Gastrocnemius medialis (tissue), 4 donors: Measurements from ENCODE around the gene SLC12A6. TPM values are rescaled to one million over a fixed set of nuclear protein-coding genes. Genes with fewer than 3 reads are reported as not detected.

Source experiments
- ATAC-seq, 2 donors: fragments of 150-250 bp; one replicate each; pipeline ENCODE4 v1.9.1; 2016
- DNase-seq, 2 donors: peaks; one replicate each; pipeline ENCODE4 v3.0.0-alpha.2; 2019
- H3K27ac ChIP-seq, 4 donors: fragments of 200-600 bp; sonication (generic); 1 replicate in 1 of 4; 2 replicates in 3 of 4; pipeline ENCODE4 v1.5.1; 2016 to 2018; ENCODE audit warnings: mild to moderate bottlenecking in 2 of 4, moderate library complexity in 1 of 4
- H3K27me3 ChIP-seq, 3 donors: fragments of 200-600 bp; sonication (generic) in 2 of 3; 1 replicate in 1 of 3; 2 replicates in 2 of 3; pipeline versions ENCODE4 v1.5.1 to v1.6.0; 2016 to 2019; ENCODE audit warnings: mild to moderate bottlenecking in 1 of 3, moderate library complexity in 1 of 3
- H3K36me3 ChIP-seq, 2 donors: fragments of 200-600 bp; sonication (generic) in 1 of 2; one replicate each; pipeline ENCODE4 v1.5.1; 2017 to 2018
- H3K4me1 ChIP-seq, 2 donors: fragments of 200-600 bp; sonication (generic) in 1 of 2; one replicate each; pipeline ENCODE4 v1.5.1; 2016 to 2017; ENCODE audit warnings: mild to moderate bottlenecking in 2 of 2
- H3K4me3 ChIP-seq, 4 donors: fragments of 200-600 bp; sonication (generic) in 3 of 4; 1 replicate in 1 of 4; 2 replicates in 3 of 4; pipeline ENCODE4 v1.5.1; 2016 to 2019; ENCODE audit warnings: mild to moderate bottlenecking in 2 of 4
- H3K9me3 ChIP-seq, 3 donors: fragments of 200-600 bp; sonication (generic) in 2 of 3; 1 replicate in 1 of 3; 2 replicates in 2 of 3; pipeline ENCODE4 v1.5.1; 2016 to 2019
- CTCF ChIP-seq, 5 experiments: fragments of 450-650 bp in 3 of 5; fragments of 200-600 bp in 2 of 5; sonication (generic) in 2 of 5; IDR thresholded peaks in 4 of 5; conservative IDR thresholded peaks in 1 of 5; 1 replicate in 4 of 5; 2 replicates in 1 of 5; pipeline ENCODE4 v1.5.1; 2016 to 2019; ENCODE audit warnings: antibody characterized with exemption in 5 of 5, mild to moderate bottlenecking in 3 of 5, moderate library complexity in 3 of 5
- POLR2A ChIP-seq, 2 donors: fragments of 450-650 bp; IDR thresholded peaks; one replicate each; pipeline ENCODE4 v1.6.1; 2017; ENCODE audit warnings: antibody characterized with exemption in 2 of 2, mild to moderate bottlenecking in 2 of 2, moderate library complexity in 2 of 2
- in situ Hi-C, 4 donors: fragments of 200-750 bp; cut with MboI; loops; one replicate each; pipeline versions ENCODE4 v1.15.0 to v1.8.0; 2017; ENCODE audit warnings: low sequenced_read_pairs in 4 of 4
- intact Hi-C: fragments of 100-400 bp; cut with DNase I; formaldehyde crosslinking; loops from one replicate; pipeline ENCODE4 v1.15.1; 2023; ENCODE audit warnings: low total_unique reads
- total RNA-seq, 4 donors: library from RNA; depleted of rRNA; stranded (reverse); fragments of >200 nt; gene quantifications; one replicate each; pipeline versions ENCODE4 v1.1.0 to v1.2.3, GENCODE V29; 2016

SLC12A6 gene
- total RNA-seq, 4 donors from 2014 or later: 17.3 to 25.4 (median 19.5) TPM

DNA sequence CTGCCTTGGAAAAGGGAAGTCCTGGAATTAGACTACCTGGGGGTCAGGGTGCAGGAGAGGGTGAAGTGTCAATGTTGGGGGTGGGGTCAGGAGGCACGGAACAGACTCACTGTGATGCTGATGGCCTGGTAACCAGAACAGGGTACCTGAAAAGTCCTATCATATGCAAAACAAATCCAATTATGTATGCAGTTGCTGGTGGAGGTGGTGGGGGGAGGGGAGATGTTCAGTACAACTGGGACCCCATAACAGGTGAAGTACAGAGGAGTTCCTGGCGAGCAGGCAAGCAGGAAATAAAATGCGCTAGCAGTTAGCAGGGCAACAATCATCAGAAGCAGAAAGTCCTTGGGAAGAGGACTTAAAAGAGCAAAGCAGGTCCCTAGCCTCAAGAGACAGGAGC lies 123.4 kb downstream of the SLC12A6 start:
- in situ Hi-C loops: loop anchor here in 3 of 4 donors (5.0 to 25.0 kb wide), 3 partner anchors 149 to 773 kb away; partner anchors contain the start of gene ZNF770 (in 1 of the 3)
- no peaks in the 10 kb centered on the region for H3K9me3 ChIP-seq

DNA sequence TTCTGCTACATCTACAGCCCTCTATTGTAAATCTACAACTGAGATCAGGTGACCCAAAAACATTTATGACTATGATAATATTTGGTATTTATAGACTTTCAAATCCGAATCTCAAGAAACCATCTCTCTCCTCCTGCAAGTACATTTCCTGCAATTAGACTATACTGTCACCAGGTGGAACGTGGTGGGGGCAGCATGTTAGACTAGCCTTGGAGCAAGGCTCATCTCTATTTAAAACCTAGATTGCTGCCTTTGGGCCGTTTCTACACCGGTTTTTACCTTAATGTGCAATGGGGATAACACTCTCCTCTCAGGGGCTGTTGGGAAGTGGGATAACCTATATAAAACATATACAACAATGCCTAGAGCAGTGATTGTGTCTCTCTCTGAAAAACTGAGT lies 123.9 kb downstream of the SLC12A6 start:
- intact Hi-C loops: no loop called here
- in situ Hi-C loops: loop anchor here in 3 of 4 donors (5.0 to 25.0 kb wide), 3 partner anchors 149 to 774 kb away; partner anchors contain the start of gene ZNF770 (in 1 of the 3)
- TF ChIP-seq CTCF (IDR thresholded peaks at IDR 0.05 in 4 of 5, conservative IDR thresholded peaks at IDR 0.05 in 1 of 5) (no peak), POLR2A (IDR thresholded peaks at IDR 0.05) (no peak)
- H3K36me3 ChIP-seq: no peaks in the 10 kb centered on the region
- DNase-seq (no peak), ATAC-seq (no peak)
- H3K4me3 ChIP-seq: no peak overlapping the region
- H3K4me1 ChIP-seq: peaks cover 5% of the 10 kb centered on the region in 2 donors
- no peak overlapping the region for H3K27ac ChIP-seq
- H3K9me3 ChIP-seq: no peaks in the 10 kb centered on the region
- H3K27me3 ChIP-seq: no peaks in the 10 kb centered on the region

More for the DNA sequence above, 123.4 kb downstream of the SLC12A6 start:
- Histone ChIP-seq H3K27me3 (no peaks in the 10 kb centered on the region), H3K36me3 (no peaks in the 10 kb centered on the region), H3K4me3 (no peak overlapping the region), H3K4me1 (peaks cover under 1% of the 10 kb centered on the region in 2 donors), H3K27ac (no peak overlapping the region)
- intact Hi-C loops: no loop called here
- ATAC-seq: no peak
- TF ChIP-seq POLR2A (IDR thresholded peaks at IDR 0.05) (no peak), CTCF (IDR thresholded peaks at IDR 0.05 in 4 of 5, conservative IDR thresholded peaks at IDR 0.05 in 1 of 5) (no peak)
- DNase-seq: no peak

DNA sequence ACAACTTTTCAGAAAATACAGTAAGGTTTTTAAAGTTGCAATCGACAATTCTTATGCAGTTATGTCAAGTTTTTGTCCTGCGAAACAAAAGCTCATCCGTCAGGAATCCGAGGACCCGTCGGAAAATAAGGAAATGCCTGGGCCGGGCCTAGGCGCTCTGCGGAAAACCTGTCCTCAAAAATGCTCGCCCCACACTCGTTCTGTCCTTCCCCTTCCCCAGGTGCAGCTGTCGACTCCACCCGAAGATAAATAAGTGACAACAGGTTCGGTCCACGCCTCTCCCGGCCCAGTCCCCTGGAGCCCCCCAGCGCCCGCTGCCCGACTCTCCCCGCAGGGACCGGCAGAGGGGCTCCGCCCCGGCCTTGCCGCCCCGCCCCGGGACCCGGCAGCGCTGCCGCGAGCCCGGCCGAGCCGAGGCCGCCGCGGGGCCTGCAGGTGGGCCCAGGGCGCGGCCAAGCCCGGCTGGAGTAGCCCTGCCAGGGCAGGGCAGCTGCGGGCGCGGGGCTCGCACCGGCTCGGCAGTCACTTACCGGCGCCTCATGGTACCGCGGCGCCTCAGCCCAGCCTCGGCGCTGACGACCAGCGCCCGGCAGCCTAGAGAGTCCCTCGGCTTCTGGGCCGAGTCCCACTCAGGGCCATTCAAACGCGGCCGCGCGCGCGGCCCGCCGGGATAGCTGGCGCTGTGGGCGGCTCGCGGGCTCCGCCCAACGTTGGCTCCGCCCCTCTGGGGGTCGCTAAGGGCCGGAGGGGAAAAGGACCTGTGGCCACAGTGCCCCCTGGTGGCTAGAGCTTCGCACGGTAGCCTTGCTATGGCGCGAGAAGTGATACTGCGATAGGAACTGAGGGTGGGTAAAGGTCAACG lies 127.9 kb downstream of the SLC12A6 start, which contains the start of gene KATNBL1:
Gene KATNBL1 (minus strand): TSS at position 676 of the 862 bp plus-strand sequence. CDS start 46,420 bp downstream, outside the sequence.
- Histone ChIP-seq H3K27ac (peak within 1 kb of the TSS; percentile 3 to 84 (median 75)), H3K4me1 (peaks cover 12% of the 10 kb centered on the region in 2 donors), H3K9me3 (no peaks in the 10 kb centered on the region), H3K27me3 (no peaks in the 10 kb centered on the region), H3K4me3 (peak within 1 kb of the TSS; percentile 58 to 73 (median 69)), H3K36me3 (no peaks in the 10 kb centered on the region)
- in situ Hi-C loops: loop anchor here in 3 of 4 donors (5.0 to 25.0 kb wide), 3 partner anchors 145 to 778 kb away; partner anchors contain the start of gene ZNF770 (in 1 of the 3)
- ATAC-seq (peak; percentile 96 to 98), DNase-seq (peak; percentile 88 to 93)
- TF ChIP-seq CTCF (IDR thresholded peaks at IDR 0.05 in 4 of 5, conservative IDR thresholded peaks at IDR 0.05 in 1 of 5): peak; percentile 92 to 96 (median 96)
- peak; percentile 63 to 92 for TF ChIP-seq POLR2A (IDR thresholded peaks at IDR 0.05)
- intact Hi-C loops: loop anchor here (1.0 kb wide), 4 partner anchors 15 to 171 kb away; partner anchors contain the start of gene EMC7

DNA sequence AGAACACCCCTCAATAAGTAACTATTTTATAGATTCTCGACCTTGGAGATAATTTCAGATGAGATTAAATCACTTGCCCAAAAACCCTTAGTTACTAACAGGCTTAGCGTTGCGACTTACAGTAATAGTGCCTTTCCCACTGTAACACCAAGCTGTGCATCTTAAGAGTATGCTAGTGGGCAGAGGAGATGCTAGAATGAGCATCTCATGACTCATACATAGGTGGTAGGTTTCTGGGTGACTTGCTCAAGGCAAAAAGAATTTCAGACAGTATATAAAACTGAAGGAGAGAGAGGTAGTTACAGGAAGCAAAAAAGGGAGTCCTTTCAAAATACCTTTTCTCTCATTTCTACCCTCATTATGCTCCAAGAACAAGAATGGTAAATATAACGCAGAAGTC lies 131.6 kb downstream of the SLC12A6 start:
- Histone ChIP-seq H3K4me1 (peaks cover 12% of the 10 kb centered on the region in 2 donors), H3K36me3 (no peaks in the 10 kb centered on the region), H3K4me3 (no peak overlapping the region), H3K27ac (no peak overlapping the region), H3K27me3 (no peaks in the 10 kb centered on the region), H3K9me3 (no peaks in the 10 kb centered on the region)
- no peak for TF ChIP-seq POLR2A (IDR thresholded peaks at IDR 0.05)
- no peak for TF ChIP-seq CTCF (IDR thresholded peaks at IDR 0.05 in 4 of 5, conservative IDR thresholded peaks at IDR 0.05 in 1 of 5)
- in situ Hi-C loops: loop anchor here in 1 of 4 donors (25.0 kb wide), 1 partner anchor 781 kb away; the partner anchor contains the start of gene ZNF770
- no peak for ATAC-seq
- intact Hi-C loops: no loop called here
- DNase-seq: no peak
